Ishikawa (cell line): Measurements from ENCODE around the gene MTPN.

Experiments used
- CEBPB ChIP-seq: IDR thresholded peaks from 2 replicates; pipeline ENCODE4 v1.6.1; 2012
- CREB1 ChIP-seq: IDR thresholded peaks from 2 replicates; pipeline ENCODE4 v1.6.1; 2012; ENCODE audit warnings: low read depth
- EGR1 ChIP-seq: IDR thresholded peaks from 2 replicates; pipeline ENCODE4 v1.6.1; 2012
- EP300 ChIP-seq: IDR thresholded peaks from 2 replicates; pipeline ENCODE4 v1.6.1; 2012; ENCODE audit warnings: borderline replicate concordance
- FOXM1 ChIP-seq: IDR thresholded peaks from 2 replicates; pipeline ENCODE4 v1.6.1; 2012; ENCODE audit warnings: low read depth, borderline replicate concordance
- NFIC ChIP-seq: IDR thresholded peaks from 2 replicates; pipeline ENCODE4 v1.6.1; 2012
- RAD21 ChIP-seq: IDR thresholded peaks from 2 replicates; pipeline ENCODE4 v1.6.1; 2012; ENCODE audit warnings: low read depth
- TAF1 ChIP-seq: IDR thresholded peaks from 2 replicates; pipeline ENCODE4 v1.6.1; 2012; ENCODE audit warnings: low read depth, mild to moderate bottlenecking
- TCF12 ChIP-seq: IDR thresholded peaks from 2 replicates; pipeline ENCODE4 v1.6.1; 2012; ENCODE audit warnings: low read depth
- TEAD4 ChIP-seq: IDR thresholded peaks from 2 replicates; pipeline ENCODE4 v1.6.1; 2012
- YY1 ChIP-seq: IDR thresholded peaks from 2 replicates; pipeline ENCODE4 v1.6.1; 2012; ENCODE audit warnings: low read depth
- ZBTB7A ChIP-seq: IDR thresholded peaks from 2 replicates; pipeline ENCODE4 v1.6.1; 2012; ENCODE audit warnings: low read depth
- TF ChIP-seq, protein P1 (sequence below): IDR thresholded peaks from 2 replicates; pipeline ENCODE4 v1.6.1; 2012
- TF ChIP-seq, protein P2 (sequence below): IDR thresholded peaks from 2 replicates; pipeline ENCODE4 v1.6.1; 2012
- TF ChIP-seq, protein P3 (sequence below): IDR thresholded peaks from 2 replicates; pipeline ENCODE4 v1.6.1; 2012; ENCODE audit warnings: low read depth, mild to moderate bottlenecking

Gene MTPN

DNA sequence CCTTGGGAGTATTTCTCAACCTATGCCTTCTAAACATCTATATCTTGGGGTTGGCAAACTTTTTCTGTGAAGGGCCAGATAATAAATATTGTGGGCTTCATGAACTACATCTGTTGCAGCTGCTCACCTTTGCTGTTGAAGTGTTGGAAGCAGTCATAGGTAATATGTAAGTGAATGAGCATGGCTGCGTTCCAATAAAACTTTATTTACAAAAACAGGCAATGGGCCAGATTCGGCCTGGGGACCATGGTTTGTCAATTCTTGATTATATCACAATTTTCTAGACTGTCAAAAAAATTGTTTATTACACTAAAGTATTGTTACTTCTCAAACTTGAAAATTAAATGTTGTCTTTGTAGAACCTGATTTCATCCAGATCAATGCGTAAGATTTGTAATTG lies 54.9 kb downstream of the MTPN start:
- TF ChIP-seq TCF12, result no peak
- TF ChIP-seq YY1, result no peak
- no peak for TF ChIP-seq RAD21
- no peak for TF ChIP-seq TAF1
- no peak for TF ChIP-seq TEAD4
- TF ChIP-seq NFIC, result no peak
- TF ChIP-seq, protein P1, sequence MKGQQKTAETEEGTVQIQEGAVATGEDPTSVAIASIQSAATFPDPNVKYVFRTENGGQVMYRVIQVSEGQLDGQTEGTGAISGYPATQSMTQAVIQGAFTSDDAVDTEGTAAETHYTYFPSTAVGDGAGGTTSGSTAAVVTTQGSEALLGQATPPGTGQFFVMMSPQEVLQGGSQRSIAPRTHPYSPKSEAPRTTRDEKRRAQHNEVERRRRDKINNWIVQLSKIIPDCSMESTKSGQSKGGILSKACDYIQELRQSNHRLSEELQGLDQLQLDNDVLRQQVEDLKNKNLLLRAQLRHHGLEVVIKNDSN, result no peak
- no peak for TF ChIP-seq FOXM1
- TF ChIP-seq, protein P2, sequence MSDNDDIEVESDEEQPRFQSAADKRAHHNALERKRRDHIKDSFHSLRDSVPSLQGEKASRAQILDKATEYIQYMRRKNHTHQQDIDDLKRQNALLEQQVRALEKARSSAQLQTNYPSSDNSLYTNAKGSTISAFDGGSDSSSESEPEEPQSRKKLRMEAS, result no peak
- no peak for TF ChIP-seq CREB1
- TF ChIP-seq, protein P3, sequence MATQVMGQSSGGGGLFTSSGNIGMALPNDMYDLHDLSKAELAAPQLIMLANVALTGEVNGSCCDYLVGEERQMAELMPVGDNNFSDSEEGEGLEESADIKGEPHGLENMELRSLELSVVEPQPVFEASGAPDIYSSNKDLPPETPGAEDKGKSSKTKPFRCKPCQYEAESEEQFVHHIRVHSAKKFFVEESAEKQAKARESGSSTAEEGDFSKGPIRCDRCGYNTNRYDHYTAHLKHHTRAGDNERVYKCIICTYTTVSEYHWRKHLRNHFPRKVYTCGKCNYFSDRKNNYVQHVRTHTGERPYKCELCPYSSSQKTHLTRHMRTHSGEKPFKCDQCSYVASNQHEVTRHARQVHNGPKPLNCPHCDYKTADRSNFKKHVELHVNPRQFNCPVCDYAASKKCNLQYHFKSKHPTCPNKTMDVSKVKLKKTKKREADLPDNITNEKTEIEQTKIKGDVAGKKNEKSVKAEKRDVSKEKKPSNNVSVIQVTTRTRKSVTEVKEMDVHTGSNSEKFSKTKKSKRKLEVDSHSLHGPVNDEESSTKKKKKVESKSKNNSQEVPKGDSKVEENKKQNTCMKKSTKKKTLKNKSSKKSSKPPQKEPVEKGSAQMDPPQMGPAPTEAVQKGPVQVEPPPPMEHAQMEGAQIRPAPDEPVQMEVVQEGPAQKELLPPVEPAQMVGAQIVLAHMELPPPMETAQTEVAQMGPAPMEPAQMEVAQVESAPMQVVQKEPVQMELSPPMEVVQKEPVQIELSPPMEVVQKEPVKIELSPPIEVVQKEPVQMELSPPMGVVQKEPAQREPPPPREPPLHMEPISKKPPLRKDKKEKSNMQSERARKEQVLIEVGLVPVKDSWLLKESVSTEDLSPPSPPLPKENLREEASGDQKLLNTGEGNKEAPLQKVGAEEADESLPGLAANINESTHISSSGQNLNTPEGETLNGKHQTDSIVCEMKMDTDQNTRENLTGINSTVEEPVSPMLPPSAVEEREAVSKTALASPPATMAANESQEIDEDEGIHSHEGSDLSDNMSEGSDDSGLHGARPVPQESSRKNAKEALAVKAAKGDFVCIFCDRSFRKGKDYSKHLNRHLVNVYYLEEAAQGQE, result no peak
- TF ChIP-seq ZBTB7A, result no peak
- TF ChIP-seq EGR1, result no peak
- TF ChIP-seq EP300, result no peak
- TF ChIP-seq CEBPB, result no peak

DNA sequence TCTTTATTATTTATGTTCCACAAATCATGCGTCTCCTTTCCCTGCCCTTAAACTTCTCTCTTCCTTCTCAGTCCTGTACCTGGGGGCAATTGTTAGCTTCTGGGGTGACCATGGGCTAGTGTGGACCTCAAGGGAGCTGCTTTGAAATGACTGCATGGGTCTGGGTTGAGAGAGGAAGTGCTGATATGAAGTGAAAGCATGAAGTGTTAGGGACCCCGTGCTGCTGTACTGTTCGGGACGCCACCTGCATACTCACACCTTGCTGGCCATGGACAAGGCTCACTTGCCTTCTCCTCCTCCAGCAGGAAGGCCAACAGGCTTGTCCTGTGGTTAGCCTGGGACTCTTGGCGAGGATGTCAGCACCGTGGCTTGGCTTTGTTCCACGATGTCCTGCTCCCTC lies 56.7 kb downstream of the MTPN start:
- TF ChIP-seq YY1 (no peak), TEAD4 (no peak), TCF12 (no peak), RAD21 (no peak), ZBTB7A (no peak), CREB1 (no peak), EGR1 (no peak)
- TF ChIP-seq, protein P3, result no peak
- TF ChIP-seq, protein P1, result no peak

DNA sequence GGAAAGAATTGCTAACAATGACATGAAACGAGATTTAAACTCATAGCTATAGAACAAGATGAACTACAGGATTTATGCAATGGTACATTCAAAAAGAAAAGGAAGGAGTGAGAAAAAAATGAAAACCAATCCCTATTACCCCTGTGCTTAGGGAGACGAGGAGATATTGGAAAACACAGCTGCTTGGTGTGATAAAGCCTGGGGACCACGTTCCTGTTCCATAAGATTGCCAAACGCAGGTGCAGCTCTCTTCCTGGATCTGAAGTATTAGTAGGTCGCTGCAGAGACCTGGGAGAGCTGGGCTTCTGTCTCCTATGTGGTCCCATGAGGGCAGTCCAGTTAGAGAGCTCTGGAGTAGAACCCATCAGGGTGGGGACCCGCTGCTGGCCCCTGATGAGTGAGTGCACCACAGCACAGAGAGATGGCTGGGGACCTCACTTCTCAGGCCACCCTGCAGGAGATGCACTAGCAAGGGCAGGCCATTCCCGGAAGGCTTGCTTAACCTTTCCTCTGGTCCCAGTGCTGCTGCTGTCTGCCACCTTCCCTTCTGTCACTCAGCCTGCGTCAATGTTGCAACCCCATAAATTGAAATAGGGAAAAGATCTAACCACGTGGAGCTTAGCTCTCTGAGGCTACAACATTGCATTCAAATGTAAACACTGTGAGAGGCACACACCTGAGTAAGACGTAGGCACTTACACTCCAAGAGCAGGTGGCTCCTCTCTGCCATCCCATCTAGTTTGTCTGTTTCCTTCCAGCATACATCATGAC lies 57.9 kb downstream of the MTPN start:
- TF ChIP-seq, protein P1, result no peak
- no peak for TF ChIP-seq EP300
- TF ChIP-seq CREB1, result no peak
- no peak for TF ChIP-seq TCF12
- TF ChIP-seq, protein P3, result no peak
- TF ChIP-seq RAD21, result no peak
- no peak for TF ChIP-seq YY1
- no peak for TF ChIP-seq FOXM1
- TF ChIP-seq ZBTB7A, result no peak
- TF ChIP-seq, protein P2, result no peak

DNA sequence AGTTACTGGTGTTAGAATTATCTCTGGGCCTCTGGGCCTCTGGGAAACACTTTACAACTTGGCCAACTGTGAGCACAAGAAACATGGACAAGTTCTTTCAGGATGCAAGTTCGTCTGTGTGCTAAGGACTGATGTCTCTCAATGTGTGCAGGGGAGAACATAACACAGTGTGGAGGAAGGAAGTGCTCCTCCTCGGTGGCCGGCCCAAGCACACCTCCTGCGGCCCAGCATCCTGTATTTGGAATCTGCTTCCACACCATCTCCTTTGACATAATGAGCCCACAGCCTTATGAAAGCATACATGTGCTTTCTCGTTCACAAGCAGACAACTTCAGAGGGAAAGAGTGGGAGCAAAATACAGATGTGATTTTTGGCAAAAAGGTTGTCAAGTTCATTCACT lies 59.0 kb downstream of the MTPN start:
- TF ChIP-seq CREB1, result no peak
- no peak for TF ChIP-seq EP300
- no peak for TF ChIP-seq CEBPB
- no peak for TF ChIP-seq ZBTB7A
- no peak for TF ChIP-seq TAF1
- TF ChIP-seq, protein P2, result no peak
- no peak for TF ChIP-seq NFIC
- no peak for TF ChIP-seq FOXM1
- TF ChIP-seq EGR1, result no peak
- TF ChIP-seq YY1, result no peak
- TF ChIP-seq RAD21, result no peak
- no peak for TF ChIP-seq TEAD4
- TF ChIP-seq, protein P3, result no peak
- no peak for TF ChIP-seq TCF12
- TF ChIP-seq, protein P1, result no peak
